Activated CD8-positive, alpha-beta memory T cell treated with anti-CD3 and anti-CD28 coated beads, Interleukin-2, amount 50 U/mL, for 48 hours (primary cell): Measurements from ENCODE around the gene PDS5A.
"Not testable (repeated sequence)": the region's sequence is repeated elsewhere in the genome, so short reads cannot be mapped to it uniquely, and the experiment has no call there.

ENCODE experiments used
- DNase-seq: peaks from one replicate; pipeline ENCODE4 v3.0.0-alpha.2; 2020

Gene PDS5A

DNA sequence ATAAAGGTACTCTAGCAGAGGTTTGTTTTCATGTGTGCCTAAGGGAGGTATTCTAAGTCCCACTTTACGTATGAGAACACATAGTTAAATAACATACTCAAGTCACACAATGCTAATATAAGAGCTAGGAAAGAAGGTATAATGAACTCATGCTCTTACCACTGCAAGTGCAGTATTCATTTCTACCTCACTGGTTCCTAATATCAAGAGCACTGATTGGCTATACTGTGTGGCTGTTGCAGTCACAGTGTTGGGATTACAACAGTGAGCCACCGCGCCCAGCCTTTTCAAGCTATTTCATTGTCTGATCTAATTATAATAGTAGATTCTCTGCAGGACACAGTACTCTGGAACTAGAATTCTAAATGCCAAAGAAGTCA is 84.0 kb downstream of the PDS5A start:
- DNase-seq, result no peak

GRCh38 chr4:39892988-39893692 is 84.6 kb downstream of the PDS5A start:
- DNase-seq, result no peak

GRCh38 chr4:39889226-39889625 is 88.5 kb downstream of the PDS5A start:
- DNase-seq, result no peak

DNA sequence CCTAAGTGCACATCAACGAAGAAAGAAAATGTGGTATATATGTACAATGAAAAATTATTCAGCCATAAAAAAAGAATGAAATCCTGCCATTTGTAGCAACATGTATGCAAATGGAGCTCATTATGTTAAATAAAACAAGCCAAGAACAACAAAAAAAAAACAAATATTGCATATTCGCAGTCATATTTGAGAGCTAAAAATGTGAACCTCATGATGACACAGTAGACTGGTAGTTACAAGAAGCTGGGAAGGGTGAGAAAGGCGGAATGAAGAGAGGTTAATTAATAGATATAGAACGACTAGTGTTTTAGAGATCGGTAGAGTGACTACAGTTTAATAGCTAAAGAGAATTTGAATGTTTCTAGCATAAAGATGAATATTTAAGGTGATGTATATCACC is 89.2 kb downstream of the PDS5A start:
- no peak for DNase-seq

- no peak for DNase-seq
Observed at GRCh38 chr4:39883646-39884045, 94.1 kb downstream of the PDS5A start.

- no peak for DNase-seq
Observed at GRCh38 chr4:39881789-39882188, 95.9 kb downstream of the PDS5A start.

- DNase-seq, result no peak
Observed at GRCh38 chr4:39877971-39878370, 99.7 kb downstream of the PDS5A start.

DNA sequence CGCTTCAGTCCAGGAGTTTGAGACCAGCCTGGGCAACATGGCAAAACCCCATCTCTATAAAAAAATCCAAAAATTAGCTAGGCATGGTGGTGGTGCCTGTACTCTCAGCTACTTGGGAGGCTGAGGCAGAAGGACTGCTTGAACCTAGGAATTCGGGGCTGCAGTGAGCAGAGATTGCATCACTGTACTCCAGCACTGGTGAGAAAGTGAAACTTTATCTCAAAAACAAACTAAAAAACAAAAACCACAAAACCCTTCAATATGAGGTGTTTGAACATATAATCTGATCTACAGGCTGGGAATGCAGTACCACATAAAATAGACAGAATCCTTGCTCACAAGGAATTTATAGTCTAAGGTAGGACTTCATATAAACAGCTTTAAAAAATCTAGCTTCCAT is 103.9 kb downstream of the PDS5A start:
- DNase-seq, result no peak

DNA sequence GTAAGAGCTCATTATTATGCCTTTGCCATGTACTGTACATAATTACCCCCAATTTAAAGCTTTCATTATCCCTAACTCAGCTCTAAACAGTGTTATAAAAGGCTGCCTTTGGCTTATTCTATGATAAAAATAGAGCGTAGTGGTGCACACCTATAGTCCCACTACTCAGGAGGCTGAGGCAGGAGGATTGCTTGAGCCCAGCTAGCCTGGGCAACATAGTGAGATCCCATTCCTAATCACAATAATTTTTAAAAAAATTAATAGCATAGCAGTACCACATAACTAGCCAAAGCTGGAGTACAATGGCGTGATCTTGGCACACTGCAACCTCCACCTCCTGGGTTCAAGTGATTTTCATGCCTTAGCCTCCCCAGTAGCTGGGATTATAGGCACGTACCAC is 112.4 kb downstream of the PDS5A start:
- no peak for DNase-seq

DNA sequence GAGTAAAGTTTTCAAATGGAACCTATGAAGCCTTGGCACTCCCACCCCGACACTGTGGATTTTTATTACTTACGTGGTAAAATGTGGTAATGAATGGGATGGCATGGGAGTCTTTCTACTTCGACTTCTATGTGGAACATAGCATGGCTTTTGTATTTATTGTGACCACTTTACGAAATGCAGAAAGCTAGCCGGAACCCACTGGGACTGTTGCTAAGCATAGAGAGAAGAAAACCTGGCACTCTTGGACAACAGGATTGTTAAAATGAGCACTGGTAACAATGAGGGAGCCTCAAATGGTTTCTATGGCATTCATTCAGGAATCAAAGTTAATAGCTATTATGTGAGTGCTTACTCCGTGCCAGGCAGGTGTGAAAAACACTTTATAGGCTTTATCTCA is 113.3 kb downstream of the PDS5A start:
- DNase-seq, result no peak

DNA sequence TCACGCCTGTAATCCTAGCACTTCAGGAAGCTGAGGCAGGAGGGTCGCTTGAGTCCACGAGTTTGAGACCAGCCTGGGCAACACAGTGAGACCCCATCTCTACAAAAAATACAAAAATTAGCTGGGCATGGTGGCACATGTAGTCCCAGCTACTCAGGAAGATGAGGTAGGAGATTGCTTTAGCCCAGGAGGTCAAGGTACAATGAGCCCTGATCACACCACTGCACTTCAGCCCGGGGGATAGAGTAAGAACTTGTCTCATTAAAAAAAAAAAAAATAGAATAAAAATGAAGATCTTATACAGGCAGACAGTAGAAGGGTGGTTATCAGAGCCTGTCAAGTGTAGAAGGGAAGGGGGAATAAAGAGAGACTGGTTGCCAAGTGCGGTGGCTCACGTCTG is 116.9 kb downstream of the PDS5A start:
- DNase-seq, result no peak

- DNase-seq, result no peak
Observed at GRCh38 chr4:39855909-39856512, 121.7 kb downstream of the PDS5A start.

- no peak for DNase-seq
Observed at GRCh38 chr4:39852636-39853035, 125.1 kb downstream of the PDS5A start.

GRCh38 chr4:39850727-39851126 is 127.0 kb downstream of the PDS5A start:
- DNase-seq, result no peak

DNA sequence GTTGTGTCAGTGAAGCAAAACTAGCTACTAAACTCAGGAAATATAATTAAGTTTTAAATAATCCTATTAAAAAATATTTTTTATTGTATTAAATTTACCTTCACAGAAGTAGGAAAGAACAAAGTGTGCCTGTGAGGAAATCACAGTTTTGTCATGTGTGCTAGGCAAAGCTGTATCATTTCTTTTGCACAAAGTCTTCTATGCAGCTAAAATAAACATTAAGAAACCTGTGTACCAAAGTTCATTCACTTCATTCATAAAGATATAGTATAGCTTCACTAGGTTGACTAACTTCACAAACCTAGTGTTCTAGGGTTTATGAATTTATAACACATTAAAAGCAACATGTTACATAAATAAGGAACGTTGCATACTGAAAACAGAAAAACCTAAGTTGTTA is 131.0 kb downstream of the PDS5A start:
- DNase-seq, result no peak

DNA sequence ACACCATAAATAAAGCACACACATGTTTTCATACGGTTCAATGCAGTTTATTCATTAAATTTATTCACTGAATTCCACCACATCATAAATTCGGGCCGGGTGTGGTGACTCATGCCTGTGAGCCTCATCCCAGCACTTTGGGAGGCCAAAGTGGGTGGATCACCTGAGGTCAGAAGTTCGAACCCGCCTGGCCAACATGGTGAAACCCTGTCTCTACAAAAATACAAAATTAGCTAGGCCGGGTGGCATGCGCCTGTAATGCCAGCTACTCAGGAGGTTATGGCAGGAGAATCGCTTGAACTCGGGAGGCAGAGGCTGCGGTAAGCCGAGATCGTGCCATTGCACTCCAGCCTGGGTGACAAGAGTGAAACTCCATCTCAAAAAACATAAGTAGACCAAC is 131.6 kb downstream of the PDS5A start:
- DNase-seq, result no peak

DNA sequence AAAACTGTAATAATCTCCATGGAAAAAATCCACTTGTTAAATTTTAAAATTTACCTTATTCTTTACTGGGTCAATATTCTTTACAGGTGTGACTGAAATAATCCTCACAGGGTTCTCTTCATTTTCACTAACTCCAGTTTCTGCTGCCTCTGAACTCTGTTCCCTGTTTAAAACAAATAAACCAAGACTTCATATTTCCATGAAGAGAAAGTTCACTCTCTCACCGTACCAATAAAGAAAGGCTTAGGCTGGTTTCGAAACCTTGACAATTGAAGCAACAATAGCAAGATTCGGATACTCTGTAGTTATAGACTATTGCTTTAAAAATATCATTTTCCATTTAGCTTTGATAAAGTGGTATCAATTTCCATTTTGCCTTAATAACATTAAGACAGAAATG is 135.8 kb downstream of the PDS5A start:
- DNase-seq, result no peak

- not testable (repeated sequence) for DNase-seq
Observed at GRCh38 chr4:39840516-39840915, 137.2 kb downstream of the PDS5A start.

GRCh38 chr4:39840027-39840426 is 137.7 kb downstream of the PDS5A start:
- no peak for DNase-seq

- DNase-seq, result not testable (repeated sequence)
Observed at GRCh38 chr4:39838431-39838830, 139.3 kb downstream of the PDS5A start.

DNA sequence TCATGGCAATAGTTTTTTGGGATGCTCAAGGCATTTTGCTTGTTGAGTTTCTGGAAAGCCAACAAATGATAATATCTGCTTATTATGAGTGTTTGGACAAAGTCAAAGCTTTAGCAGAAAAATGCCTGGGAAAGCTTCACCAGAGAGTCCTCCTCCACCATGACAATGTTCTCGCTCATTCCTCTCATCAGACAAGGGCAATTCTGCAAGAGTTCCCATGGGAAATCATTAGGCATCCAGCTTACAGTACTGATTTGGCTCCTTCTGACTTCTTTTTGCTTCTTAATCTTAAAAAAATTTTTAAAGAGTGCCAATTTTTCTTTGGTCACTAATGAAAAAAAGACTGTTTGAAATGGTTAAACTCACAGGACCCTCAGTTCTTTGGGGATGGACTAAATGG is 143.4 kb downstream of the PDS5A start:
- no peak for DNase-seq

GRCh38 chr4:39825741-39826231 is 151.9 kb downstream of the PDS5A start:
- DNase-seq, result peak; percentile 6

DNA sequence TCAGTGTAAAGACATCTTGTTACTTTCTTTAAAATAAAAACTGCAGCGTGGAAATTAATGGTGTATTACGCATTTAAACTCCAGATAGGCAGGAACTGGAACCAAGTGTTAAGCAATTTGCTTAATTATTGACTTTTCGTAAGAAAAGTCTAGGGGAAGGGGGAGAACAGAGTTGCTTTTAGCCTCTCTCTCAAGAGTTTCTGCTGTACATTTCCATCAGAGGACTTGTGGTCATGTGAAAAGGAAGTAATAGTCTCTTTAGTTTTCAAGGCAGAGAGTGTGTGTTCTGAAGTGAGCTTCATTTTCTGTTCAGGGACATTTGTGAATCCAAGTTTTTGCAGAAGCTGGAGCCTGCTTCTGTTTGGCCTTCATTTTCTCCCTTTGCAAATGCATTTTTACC is 152.6 kb downstream of the PDS5A start:
- no peak for DNase-seq

GRCh38 chr4:39823191-39823590 is 154.5 kb downstream of the PDS5A start:
- DNase-seq, result peak; percentile 4

GRCh38 chr4:39822662-39823061 is 155.0 kb downstream of the PDS5A start:
- no peak for DNase-seq
